ENCODE data around the gene HDLBP.

DNA sequence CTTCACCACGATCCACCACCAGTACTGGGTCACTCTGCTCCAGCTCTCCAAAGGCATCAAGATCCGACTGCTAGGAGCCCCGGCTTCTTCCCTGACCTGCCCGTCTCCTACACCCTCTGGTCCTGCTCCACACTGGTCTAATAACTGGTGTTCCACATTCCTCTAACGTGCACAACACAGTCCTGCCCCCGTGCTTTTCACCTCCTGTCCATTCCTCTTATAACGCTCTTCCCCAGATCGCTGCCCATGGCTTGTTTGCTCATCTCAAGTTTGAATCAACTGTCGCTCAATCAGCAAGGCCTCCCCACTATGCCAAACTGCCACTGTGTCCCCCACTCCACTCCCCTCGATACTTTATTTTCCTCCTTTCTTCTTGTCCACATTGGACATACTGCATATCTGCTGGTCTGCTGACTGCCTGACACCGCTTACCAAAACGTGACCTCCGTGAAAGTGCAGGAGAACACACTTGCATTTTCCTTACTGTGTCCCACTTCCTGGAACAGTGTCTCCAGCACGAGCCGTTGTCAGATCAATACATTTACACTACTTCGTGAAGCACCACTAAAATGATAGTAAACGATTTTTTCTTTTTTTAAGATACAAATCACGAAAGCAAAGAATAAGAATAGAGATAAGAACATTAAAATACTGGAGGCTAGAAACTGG is 6.5 kb downstream of the HDLBP start:
- TF ChIP-seq, protein P1, sequence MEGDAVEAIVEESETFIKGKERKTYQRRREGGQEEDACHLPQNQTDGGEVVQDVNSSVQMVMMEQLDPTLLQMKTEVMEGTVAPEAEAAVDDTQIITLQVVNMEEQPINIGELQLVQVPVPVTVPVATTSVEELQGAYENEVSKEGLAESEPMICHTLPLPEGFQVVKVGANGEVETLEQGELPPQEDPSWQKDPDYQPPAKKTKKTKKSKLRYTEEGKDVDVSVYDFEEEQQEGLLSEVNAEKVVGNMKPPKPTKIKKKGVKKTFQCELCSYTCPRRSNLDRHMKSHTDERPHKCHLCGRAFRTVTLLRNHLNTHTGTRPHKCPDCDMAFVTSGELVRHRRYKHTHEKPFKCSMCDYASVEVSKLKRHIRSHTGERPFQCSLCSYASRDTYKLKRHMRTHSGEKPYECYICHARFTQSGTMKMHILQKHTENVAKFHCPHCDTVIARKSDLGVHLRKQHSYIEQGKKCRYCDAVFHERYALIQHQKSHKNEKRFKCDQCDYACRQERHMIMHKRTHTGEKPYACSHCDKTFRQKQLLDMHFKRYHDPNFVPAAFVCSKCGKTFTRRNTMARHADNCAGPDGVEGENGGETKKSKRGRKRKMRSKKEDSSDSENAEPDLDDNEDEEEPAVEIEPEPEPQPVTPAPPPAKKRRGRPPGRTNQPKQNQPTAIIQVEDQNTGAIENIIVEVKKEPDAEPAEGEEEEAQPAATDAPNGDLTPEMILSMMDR (conservative IDR thresholded peaks at IDR 0.05; ENCODE audit: low read depth, low read length): no peak
- TF ChIP-seq POLR2A (IDR thresholded peaks at IDR 0.05; ENCODE audit: low read depth, low read length) (no peak), RFX5 (IDR thresholded peaks at IDR 0.05; ENCODE audit: low read depth, low read length) (no peak)
